Left ventricle myocardium superior (tissue), 1 donor: ENCODE data around the gene RABGAP1. TPM values are rescaled to one million over a fixed set of nuclear protein-coding genes. Genes with fewer than 3 reads are reported as not detected.

Experiments used
- ATAC-seq: fragments of 200-7000 bp; cut with Tn5 transposase; one replicate; pipeline ENCODE4 v1.9.1; 2020; ENCODE audit warnings: mild to moderate bottlenecking, moderate library complexity
- DNase-seq: peaks from one replicate; pipeline ENCODE4 v3.0.0-alpha.2; 2020
- intact Hi-C: fragments of 100-400 bp; cut with micrococcal nuclease; formaldehyde crosslinking; loops from one replicate; pipeline ENCODE4 v1.11.0; 2022
- total RNA-seq: library from RNA; stranded (reverse); fragmentation: NEBNext Ultra II Directional; extraction: Animal tissue kit (Norgen Biotek cat#: 25700); gene quantifications from one replicate; pipeline ENCODE4 v1.2.1, GENCODE V29; 2021
- donor health status: DM: no; HTN: yes; CAD: no; lungs with severe emphysema.

The RABGAP1 gene
- total RNA-seq, 1 donor from 2014 or later, result 47.4 TPM

DNA sequence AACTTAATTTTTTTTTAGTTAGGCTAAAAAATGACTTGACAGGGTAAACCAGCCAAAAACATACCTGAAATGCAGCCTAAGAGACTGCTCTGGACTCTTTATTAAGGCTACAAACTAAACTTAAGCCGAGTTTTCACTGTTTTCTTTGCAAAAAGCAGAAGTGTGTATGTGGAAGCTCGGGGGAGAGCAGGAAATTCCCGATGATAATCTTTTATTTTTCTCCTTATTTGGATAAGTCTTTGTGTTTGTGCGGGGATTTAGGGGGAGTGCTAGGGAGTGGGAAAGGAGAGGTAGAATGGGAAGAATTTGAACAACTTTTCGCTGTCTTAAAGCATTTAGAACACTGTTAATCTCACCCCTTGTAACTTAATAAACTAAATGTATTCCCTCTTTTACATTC, 61.9 kb downstream of the RABGAP1 start:
- no peak for DNase-seq
- intact Hi-C loops, result no loop called here
- no peak for ATAC-seq

DNA sequence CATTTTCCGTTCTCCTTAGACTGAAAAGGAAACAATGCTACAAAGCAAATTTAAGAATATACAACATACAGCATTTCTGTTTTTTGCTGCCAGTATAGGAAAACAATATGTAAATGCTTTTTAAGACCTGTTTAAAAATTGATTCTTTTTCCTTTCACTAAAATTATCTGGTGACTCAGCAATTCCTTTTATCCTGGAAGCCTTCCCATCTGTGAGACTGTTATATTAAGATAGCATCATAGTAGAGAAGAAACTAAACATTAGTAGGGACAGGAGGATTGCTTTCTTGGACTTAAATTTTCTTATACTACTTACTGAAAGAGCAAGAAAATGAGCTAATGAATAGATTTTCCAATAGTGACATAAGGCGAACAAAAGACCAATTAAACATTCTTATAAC, 62.6 kb downstream of the RABGAP1 start:
- intact Hi-C loops, result no loop called here
- ATAC-seq, result no peak
- DNase-seq, result no peak

DNA sequence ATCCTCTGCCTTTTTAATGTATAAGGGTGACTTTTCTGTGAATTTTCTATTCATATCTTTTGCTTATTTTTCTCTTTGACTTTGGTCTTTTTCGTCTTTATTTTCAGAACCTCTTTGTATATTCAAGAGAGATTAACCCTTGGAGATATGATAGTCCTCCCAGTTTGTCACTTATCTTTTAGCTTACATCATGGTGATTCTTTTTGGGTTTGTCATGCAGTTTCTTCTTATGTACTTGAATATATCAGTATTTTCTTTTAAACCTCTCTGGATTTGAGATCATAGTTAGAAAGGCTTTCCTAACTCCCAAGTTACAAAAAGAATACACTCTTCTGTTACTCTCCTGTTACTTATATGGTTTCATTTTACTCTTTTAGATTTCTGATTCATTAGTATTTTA, 65.1 kb downstream of the RABGAP1 start:
- intact Hi-C loops, result no loop called here
- DNase-seq (no peak), ATAC-seq (no peak)

DNA sequence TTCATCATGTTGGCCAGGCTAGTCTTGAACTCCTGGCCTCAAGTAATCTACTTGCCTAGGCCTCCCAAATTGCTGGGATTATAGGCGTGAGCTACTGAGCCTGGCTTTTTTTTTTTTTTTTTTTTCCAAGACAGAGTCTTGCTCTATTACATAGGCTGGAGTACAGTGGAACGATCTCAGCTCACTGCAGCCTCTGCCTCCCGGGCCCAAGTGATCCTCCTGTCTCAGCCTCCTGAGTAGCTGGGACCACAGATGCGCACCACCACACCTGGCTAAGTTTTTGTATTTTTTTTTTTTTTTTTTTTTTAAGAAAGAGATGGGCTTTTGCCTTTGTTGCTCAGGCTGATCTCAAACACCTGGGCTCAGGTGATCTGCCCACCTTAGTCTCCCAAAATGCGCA, 66.4 kb downstream of the RABGAP1 start:
- intact Hi-C loops, result no loop called here
- DNase-seq (no peak), ATAC-seq (no peak)

DNA sequence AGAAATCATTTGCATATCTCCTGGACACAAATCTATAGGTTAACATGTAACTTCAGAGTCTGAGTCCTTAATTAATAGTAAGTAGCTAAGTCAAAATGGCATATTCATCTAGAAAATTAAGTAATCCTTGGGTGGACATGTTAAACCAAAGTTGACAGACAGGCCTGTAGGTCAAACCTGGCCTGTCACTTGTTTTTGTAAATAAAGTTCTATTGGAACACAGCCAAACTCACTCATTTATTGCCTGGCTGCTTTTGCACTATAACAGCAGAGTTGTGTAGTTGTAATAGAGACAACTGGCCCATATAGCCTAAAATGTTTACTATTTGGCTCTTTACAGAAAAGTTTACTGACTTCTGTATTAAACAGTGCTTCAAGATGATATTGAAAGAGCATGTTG, 68.1 kb downstream of the RABGAP1 start:
- intact Hi-C loops, result no loop called here
- no peak for ATAC-seq

DNA sequence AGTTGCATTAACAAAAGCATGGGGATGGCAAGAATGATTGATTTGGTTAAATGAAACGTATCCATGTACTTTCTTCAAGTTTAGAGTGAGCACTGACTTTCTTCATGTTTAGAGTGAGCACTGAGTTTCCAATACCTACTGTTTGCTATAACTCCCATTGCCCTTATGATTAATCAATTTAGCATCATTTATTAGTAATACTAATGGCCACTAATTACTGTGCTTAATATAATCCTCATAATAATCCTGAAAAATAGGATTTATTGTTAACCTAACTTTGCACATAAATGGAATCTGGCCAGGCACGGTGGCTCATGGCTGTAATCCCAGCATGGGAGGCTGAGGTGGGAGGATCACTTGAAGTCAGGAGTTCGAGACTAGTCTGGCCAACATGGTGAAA, 70.6 kb downstream of the RABGAP1 start:
- ATAC-seq (no peak), DNase-seq (no peak)
- intact Hi-C loops, result no loop called here

More for the DNA sequence above, 68.1 kb downstream of the RABGAP1 start:
- DNase-seq, result no peak

DNA sequence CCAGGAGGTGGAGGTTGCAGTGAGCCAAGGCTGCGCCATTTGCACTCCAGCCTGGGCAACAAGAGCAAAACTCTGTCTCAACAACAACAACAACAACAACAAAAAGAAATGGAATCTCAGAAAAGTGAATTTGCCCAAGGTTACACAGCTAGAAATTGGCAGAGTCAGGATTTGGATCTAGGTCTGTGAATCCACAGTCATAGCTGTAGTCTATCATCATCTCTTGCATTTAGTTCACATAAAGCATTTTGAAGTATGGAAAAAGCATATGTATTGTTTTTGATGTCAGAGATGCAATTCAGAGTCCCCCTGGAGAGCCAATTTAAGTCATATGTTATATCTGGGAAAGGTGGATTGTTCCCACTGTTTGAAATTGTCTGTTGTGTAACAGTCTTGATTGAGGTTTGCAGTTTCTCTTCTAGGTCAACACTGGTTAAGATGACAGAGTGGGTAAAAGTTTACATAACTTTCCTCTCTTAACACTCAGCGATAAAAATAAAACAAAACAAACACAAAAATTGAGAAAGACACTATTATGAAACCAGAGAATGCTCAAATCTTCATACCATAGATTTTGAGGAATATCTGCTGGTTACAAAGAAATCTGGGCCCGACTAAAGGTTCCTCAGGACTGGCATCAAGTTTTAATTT, 71.2 kb downstream of the RABGAP1 start:
- ATAC-seq (no peak), DNase-seq (no peak)
- intact Hi-C loops, result no loop called here

DNA sequence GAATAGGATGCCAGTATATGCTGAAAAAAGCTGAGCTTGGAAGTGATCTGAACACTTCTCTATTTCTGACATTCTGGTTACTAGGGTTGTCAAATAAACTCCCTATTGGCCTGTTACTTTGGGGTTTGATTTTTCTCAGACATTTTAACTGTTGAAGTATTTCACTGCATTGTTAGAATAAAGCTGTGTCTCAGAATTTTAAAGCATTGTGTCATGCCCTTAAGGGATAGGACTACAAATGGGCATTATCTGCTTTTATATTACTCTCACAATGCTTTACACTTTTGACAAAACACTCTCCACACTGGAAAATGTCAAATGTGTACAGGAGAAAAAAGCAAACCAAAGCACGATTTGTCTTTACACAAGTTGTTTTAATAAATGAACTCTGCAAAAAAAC, 75.8 kb downstream of the RABGAP1 start:
- intact Hi-C loops, result no loop called here
- ATAC-seq (no peak), DNase-seq (no peak)

DNA sequence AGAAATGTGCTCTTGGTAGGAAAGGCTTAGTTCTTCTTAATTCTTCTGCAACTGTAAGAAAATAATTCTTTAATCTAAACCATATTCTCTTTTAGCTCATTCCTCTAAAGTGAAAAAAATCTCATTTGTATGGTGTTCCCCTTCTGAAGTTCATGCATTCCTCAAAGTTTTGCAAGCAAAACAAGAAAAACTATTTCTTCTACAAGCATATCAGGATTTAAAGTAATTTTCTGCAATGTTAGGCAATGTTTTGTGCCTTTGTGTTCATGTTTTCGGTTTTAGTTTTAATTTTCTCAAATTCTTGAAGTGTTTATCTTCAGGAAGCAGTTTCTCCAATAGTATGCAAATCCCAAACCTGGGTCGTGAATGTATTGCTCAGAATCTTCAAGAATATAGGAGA, 80.0 kb downstream of the RABGAP1 start:
- DNase-seq, result no peak
- no peak for ATAC-seq
- intact Hi-C loops, result no loop called here

DNA sequence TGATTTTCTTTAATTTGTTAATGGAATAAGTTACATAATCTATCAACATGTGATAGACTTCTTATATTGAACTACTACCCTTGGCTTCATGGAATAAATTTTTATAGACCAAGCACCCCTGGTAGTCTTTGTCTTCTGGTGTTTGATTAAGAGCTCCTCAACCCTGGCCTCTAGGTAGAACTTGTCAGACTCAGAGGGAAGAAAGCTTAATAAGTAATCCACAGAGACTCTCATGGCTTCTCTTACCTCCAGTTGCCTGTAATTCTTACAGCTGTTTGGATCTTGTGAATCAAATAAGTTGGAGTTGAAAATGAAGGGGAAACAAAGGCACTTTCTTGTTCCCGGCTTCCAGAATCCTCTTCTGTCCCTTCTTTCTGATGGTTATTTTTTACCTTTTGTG, 85.6 kb downstream of the RABGAP1 start:
- no peak for ATAC-seq
- no peak for DNase-seq
- intact Hi-C loops, result no loop called here

DNA sequence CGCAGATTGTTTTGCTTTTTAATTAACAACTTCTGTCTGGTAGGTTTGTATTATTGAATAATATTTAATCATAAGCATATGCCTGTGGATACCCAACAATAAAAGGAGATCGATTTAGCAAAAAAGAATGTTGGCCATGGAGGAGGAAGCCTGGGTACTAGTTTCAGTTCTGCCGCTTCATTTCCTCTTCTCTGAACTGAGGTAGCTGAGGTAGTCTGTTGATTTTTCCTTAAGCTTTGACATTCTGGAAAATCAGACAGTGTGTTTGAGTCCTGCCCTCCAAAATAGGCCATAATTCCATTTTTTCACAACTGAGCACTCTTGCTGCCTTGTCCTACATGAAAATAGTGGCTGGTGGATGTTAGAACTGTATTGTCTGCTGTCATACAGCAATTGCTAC, 86.7 kb downstream of the RABGAP1 start:
- intact Hi-C loops, result no loop called here
- no peak for ATAC-seq
- no peak for DNase-seq

DNA sequence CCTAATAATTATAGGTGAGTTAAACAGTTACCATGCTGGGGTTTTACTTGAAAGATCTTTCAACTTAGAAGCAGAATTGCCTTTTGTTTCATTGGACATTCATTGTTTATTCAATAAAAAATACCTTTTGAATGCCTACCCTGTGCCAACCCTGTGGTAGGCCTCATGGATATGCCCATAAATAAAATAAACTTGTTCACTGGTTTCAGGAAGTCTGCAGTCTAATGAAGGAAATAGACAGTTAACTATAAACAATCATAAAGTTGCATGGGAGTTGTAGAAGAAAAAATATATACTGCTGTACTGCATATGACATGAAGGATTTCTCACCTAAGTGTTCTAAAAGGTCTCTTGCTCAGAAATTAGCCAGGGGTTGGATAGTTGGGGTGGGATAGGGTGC, 87.3 kb downstream of the RABGAP1 start:
- ATAC-seq (no peak), DNase-seq (no peak)
- intact Hi-C loops, result no loop called here

DNA sequence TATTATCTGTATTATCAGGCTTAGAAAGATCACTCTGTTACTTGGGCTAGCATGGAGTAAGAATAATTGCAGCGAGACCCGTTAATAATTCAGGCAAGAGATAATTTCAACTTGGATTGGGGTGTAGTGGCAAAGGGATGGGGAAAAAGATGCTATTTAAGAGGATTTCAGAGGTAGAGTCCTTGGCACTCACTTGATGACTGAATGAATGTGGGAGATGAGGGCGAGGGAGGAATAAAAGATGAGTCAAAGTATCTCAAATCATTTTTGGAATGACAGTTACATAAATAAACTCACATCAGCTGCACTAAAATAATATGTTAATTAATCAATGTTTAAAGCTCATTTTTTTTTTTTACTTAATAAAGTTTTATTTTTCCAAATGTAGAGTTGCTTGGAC, 88.2 kb downstream of the RABGAP1 start:
- DNase-seq (no peak), ATAC-seq (no peak)
- intact Hi-C loops, result no loop called here

DNA sequence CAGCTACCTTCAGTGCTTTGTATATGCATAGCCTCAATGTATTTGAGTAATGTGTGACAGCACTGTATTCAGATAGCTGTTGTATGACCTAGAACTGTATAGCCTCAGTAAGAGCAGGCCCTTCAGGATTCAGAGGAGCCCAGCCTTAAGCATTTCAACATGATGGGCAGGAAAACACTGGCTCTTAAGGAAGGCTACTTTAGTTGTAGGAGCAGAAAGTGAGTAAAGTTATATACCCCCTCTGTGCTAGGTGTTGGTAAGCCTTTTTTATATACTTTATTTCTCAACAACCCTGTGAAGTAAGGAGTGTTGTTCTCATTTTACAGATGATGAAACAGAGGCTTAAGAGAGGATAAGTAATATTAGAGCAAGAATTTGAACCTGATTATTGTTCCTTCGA, 91.1 kb downstream of the RABGAP1 start:
- intact Hi-C loops, result no loop called here
- no peak for DNase-seq
- no peak for ATAC-seq

DNA sequence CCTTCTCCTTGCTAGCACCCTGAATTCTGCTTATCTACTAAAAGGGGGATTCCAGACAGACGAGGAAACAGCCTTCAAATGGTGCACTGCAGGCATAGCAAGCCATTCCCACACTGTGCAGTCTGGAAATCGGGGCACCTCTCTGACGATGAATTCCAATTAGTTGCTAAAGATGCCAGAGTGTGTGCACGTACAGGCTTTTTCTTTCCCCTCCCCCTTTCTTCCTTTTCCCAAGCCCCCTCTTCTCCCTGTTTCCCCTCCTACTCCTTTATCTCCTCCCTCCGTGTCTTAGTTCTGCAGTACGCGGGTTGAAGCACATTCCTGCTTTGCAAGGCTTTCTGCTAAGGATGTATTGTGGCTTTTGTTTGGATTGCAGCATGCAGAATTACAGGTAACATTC, 92.5 kb downstream of the RABGAP1 start, which contains the start of gene GPR21:
GPR21 (plus strand) TSS at position 316 of the 400 bp plus-strand sequence. CDS start 900 bp downstream, outside the sequence.
- peak; percentile 21 for ATAC-seq
- intact Hi-C loops, result no loop called here
- DNase-seq, result no peak

DNA sequence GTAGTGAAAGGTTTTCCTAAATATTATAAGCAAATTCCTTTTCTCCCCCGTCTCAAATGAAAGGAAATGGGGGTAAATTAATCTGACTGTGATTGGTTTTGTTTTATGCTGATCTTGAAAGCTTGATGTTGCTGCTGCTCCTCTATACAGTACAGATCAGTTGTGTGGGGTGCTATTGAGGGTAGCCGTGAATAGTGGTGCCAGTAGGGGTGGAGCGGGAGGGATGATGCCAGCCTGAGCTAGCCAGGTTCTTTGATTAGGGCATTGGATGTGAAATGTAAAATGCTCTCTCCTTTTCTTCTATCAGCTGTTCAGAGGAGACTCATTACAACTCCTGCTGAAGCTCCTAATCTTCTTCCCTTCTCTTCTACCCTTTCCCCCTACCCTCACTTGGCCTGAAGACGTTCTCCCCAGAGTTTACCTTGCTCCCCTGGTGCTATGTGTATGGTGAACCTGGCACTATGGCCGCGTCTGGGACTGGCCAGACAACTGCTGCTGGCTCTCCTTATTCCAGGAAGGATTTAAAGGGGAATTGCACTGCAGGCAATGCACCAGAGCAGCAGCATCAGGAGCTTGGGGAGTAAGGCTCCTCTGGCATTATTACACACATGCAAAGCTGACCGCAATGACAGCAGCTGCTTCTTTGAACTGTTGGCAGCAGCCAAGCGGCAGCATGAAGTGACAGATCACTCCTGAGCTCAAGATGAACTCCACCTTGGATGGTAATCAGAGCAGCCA, 93.2 kb downstream of the RABGAP1 start:
- ATAC-seq (peak; percentile 42), DNase-seq (no peak)
- intact Hi-C loops, result no loop called here

DNA sequence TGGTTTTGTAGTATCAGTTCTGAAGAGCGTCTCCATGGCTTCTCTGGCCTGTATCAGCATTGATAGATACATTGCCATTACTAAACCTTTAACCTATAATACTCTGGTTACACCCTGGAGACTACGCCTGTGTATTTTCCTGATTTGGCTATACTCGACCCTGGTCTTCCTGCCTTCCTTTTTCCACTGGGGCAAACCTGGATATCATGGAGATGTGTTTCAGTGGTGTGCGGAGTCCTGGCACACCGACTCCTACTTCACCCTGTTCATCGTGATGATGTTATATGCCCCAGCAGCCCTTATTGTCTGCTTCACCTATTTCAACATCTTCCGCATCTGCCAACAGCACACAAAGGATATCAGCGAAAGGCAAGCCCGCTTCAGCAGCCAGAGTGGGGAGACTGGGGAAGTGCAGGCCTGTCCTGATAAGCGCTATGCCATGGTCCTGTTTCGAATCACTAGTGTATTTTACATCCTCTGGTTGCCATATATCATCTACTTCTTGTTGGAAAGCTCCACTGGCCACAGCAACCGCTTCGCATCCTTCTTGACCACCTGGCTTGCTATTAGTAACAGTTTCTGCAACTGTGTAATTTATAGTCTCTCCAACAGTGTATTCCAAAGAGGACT, 94.2 kb downstream of the RABGAP1 start:
- ATAC-seq (peak; percentile 28), DNase-seq (no peak)

DNA sequence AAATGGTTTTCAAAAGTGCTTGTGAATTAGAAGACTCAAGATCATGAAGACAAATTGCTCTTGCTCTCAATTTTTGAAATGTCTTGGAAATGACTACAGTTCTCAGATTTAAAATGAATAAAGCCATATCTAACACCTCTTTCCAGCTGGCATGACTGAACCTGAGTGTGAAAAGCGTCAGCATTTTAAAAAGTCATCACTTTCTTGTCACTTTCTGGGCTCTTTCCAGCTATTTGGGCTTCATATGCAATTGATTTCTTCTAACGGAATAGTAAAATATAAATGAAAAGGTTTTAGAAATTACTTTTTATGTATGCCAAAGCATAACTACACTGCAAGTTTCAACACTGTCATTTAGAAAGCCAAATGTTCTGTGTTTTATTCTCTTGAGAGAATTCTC, 95.0 kb downstream of the RABGAP1 start:
- ATAC-seq (no peak), DNase-seq (no peak)
- intact Hi-C loops, result no loop called here

More for the DNA sequence above, 94.2 kb downstream of the RABGAP1 start:
- intact Hi-C loops, result no loop called here

DNA sequence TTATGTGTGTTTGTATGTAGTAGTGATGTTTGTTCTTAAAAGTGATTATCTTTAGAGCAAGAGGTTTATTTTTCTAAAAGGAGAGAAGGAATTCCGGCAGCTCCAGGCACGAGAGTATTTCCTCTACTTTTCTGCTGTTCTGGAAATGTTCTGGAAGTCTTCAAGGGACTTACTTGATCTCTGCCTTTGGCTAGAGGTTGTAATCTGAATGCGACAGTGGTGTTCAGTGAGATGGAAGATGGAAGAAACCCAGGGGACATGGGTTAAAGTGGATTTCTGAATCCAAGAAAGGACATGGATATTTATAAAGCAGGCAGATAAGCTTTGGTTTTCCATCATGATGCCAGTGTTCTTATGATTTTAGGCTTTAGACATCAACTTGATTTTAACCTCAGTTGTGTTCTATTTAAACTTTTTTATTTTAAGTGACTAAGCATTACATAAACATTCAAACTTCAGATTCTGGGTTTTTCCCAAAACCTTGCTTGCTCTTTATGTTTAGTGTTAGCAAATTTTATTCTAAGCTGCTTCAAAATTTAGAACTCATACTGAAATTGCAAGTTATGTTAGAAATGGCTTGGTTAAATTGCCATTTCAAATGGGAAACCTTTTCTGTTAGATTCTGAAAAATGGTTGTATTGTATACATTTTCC, 96.2 kb downstream of the RABGAP1 start:
- DNase-seq (no peak), ATAC-seq (peak; percentile 49)
- intact Hi-C loops, result no loop called here

DNA sequence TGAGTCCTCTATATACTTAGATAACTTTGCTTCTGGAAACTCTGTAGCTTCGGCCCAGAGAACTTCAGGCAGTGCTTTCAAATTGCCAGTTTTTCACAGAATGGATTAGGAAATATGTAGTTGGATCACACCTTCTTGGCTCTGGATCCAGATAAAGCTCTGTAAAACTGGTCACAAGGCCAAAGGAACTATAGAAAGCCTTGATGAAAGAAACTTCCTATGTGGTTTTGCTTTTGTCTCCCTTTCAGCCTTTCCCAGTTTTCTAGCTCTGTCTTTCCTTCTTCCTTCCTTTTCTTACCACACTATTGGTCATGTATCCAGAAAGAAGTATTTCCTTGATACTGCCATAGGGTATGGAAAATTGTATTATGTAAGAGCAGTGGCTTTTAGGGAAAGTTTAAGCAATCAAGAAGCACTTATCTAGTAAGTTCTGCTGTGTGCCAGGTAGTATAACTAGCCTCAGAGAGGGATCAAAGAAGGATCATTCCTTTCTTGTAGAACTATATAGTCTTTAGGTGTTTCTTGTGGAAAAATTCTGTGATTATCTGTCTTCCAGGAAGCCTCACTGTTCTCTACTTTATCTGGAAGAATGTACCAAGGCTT, 98.9 kb downstream of the RABGAP1 start:
- intact Hi-C loops, result no loop called here
- ATAC-seq (no peak), DNase-seq (no peak)
